WTC11 (cell line): ENCODE results near the gene PRF1. TPM values are rescaled to one million over a fixed set of nuclear protein-coding genes. Genes with fewer than 3 reads are reported as not detected.

Experiments
- ATAC-seq: fragments of 200-7000 bp; cut with Tn5 transposase; 2 replicates; pipeline ENCODE4 v1.10.0; 2021; ENCODE audit warnings: mild to moderate bottlenecking, moderate library complexity
- CTCF ChIA-PET: fragments of 300-600 bp; sonication (Branson Sonifier 250); formaldehyde crosslinking; loops from one replicate; lab custom pipeline; 2021; ENCODE audit warnings: antibody characterized with exemption; lab: Charles Lee
- POLR2A ChIA-PET: fragments of 350-600 bp; sonication (Branson Sonifier 250); formaldehyde crosslinking; loops from one replicate; lab custom pipeline; 2021; ENCODE audit warnings: antibody characterized with exemption; lab: Charles Lee
- DNase-seq: peaks from one replicate; pipeline ENCODE4 v3.0.0; 2021; ENCODE audit warnings: low spot score
- H3K27ac Mint-ChIP-seq: 2 replicates; pipeline ENCODE4 v1.8.0; 2021; ENCODE audit warnings: mixed read lengths
- H3K27me3 Mint-ChIP-seq: 2 replicates; pipeline ENCODE4 v1.8.0; 2021; ENCODE audit warnings: low read depth, mild to moderate bottlenecking, moderate library complexity, mixed read lengths
- H3K36me3 Mint-ChIP-seq: 2 replicates; pipeline ENCODE4 v1.8.0; 2021; ENCODE audit warnings: mixed read lengths
- H3K4me1 Mint-ChIP-seq: 2 replicates; pipeline ENCODE4 v1.8.0; 2022; ENCODE audit warnings: mixed read lengths
- H3K4me3 Mint-ChIP-seq: 2 replicates; pipeline ENCODE4 v1.8.0; 2021; ENCODE audit warnings: mild to moderate bottlenecking, moderate library complexity, mixed read lengths
- H3K9me3 Mint-ChIP-seq: 2 replicates; pipeline ENCODE4 v1.8.0; 2021; ENCODE audit warnings: mixed read lengths
- ATF2 ChIP-seq: sonication (generic); formaldehyde crosslinking; IDR thresholded peaks from 2 replicates; pipeline ENCODE4 v1.8.1; 2022; ENCODE audit warnings: low read depth, missing genetic modification reagents, borderline replicate concordance
- ATF6 ChIP-seq: sonication (generic); formaldehyde crosslinking; IDR thresholded peaks from 2 replicates; pipeline ENCODE4 v1.8.1; 2023; ENCODE audit warnings: mild to moderate bottlenecking, missing genetic modification reagents
- CTCF ChIP-seq: fragments of 200-600 bp; IDR thresholded peaks from 2 replicates; pipeline ENCODE4 v1.8.0; 2022; ENCODE audit warnings: antibody characterized with exemption
- ESRRA ChIP-seq: sonication (generic); formaldehyde crosslinking; IDR thresholded peaks from 2 replicates; pipeline ENCODE4 v1.8.1; 2022; ENCODE audit warnings: mild to moderate bottlenecking, missing genetic modification reagents, borderline replicate concordance
- JAZF1 ChIP-seq: fragments of 250-450 bp; sonication (Bioruptor Pico); IDR thresholded peaks from 2 replicates; pipeline ENCODE4 v1.9.0; 2021; ENCODE audit warnings: moderate library complexity, mild to moderate bottlenecking, inconsistent platforms
- JUN ChIP-seq: sonication (generic); formaldehyde crosslinking; IDR thresholded peaks from 2 replicates; pipeline ENCODE4 v1.8.0; 2023; ENCODE audit warnings: mild to moderate bottlenecking, missing genetic modification reagents
- MXD4 ChIP-seq: fragments of 250-450 bp; sonication (Bioruptor Pico); IDR thresholded peaks from 2 replicates; pipeline ENCODE4 v1.8.0; 2021; ENCODE audit warnings: mild to moderate bottlenecking, moderate library complexity, borderline replicate concordance
- MYBL2 ChIP-seq: sonication (generic); formaldehyde crosslinking; IDR thresholded peaks from 2 replicates; pipeline ENCODE4 v1.8.1; 2023; ENCODE audit warnings: mild to moderate bottlenecking, moderate library complexity, missing genetic modification reagents
- NFATC4 ChIP-seq: fragments of 250-450 bp; sonication (Bioruptor Pico); IDR thresholded peaks from 2 replicates; pipeline ENCODE4 v1.9.0; 2021; ENCODE audit warnings: mild to moderate bottlenecking
- NFYB ChIP-seq: sonication (generic); formaldehyde crosslinking; conservative IDR thresholded peaks from 2 replicates; pipeline ENCODE4 v1.8.0; 2022; ENCODE audit warnings: low read depth, missing genetic modification reagents
- SMAD3 ChIP-seq: sonication (generic); formaldehyde crosslinking; IDR thresholded peaks from 2 replicates; pipeline ENCODE4 v1.8.0; 2022; ENCODE audit warnings: missing genetic modification reagents, mild to moderate bottlenecking, borderline replicate concordance
- SOX15 ChIP-seq: fragments of 250-450 bp; sonication (Bioruptor Pico); IDR thresholded peaks from 2 replicates; pipeline ENCODE4 v1.9.0; 2021; ENCODE audit warnings: mild to moderate bottlenecking
- ZNF121 ChIP-seq: sonication (generic); formaldehyde crosslinking; IDR thresholded peaks from 2 replicates; pipeline ENCODE4 v1.8.0; 2023; ENCODE audit warnings: missing genetic modification reagents
- ZNF263 ChIP-seq: sonication (generic); formaldehyde crosslinking; IDR thresholded peaks from 2 replicates; pipeline ENCODE4 v1.8.1; 2022; ENCODE audit warnings: low read depth, mild to moderate bottlenecking, moderate library complexity, missing genetic modification reagents
- ZNF671 ChIP-seq: fragments of 250-450 bp; sonication (Bioruptor Pico); IDR thresholded peaks from 2 replicates; pipeline ENCODE4 v1.8.0; 2021; ENCODE audit warnings: mild to moderate bottlenecking
- total RNA-seq: library from RNA; stranded (reverse); gene quantifications from 3 replicates; pipeline ENCODE4 v1.2.3, GENCODE V29; 2021
- TF ChIP-seq, protein P1 (sequence below): fragments of 250-450 bp; sonication (Bioruptor Pico); IDR thresholded peaks from 2 replicates; pipeline ENCODE4 v1.9.0; 2021; ENCODE audit warnings: mild to moderate bottlenecking
- TF ChIP-seq, protein P2 (sequence below): fragments of 250-450 bp; sonication (Bioruptor Pico); IDR thresholded peaks from 2 replicates; pipeline ENCODE4 v1.9.0; 2021; ENCODE audit warnings: moderate library complexity, mild to moderate bottlenecking, inconsistent platforms, borderline replicate concordance
- TF ChIP-seq, protein P3 (sequence below): sonication (generic); formaldehyde crosslinking; IDR thresholded peaks from 2 replicates; pipeline ENCODE4 v1.8.1; 2022; ENCODE audit warnings: low read depth, mild to moderate bottlenecking, moderate library complexity, missing genetic modification reagents, borderline replicate concordance

Gene PRF1
- total RNA-seq, 1 experiment from 2014 or later, result 0.11 TPM

DNA sequence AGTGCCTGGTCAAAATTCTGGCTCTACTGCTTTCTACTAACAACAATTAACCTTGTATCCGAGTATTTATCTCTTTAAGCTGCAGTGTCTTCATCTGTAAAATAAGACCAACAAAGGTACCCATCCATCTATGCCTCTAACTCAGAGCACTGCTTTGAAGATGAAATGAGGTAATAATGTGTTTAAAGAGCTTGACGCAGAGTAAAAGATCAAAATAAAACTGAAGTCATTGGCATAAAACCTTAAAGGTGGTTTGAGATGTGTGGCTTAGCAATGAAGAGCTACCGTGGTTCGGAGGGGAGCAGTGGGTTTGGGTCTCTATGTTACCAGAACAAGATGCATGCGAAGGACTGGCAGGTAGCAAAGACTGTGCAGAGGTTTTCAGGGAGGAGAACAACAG is 16.1 kb upstream of the PRF1 start (continued):
- TF ChIP-seq ESRRA (CRISPR knock-in tag) (no peak), MYBL2 (CRISPR knock-in tag) (no peak)
- TF ChIP-seq, protein P1, sequence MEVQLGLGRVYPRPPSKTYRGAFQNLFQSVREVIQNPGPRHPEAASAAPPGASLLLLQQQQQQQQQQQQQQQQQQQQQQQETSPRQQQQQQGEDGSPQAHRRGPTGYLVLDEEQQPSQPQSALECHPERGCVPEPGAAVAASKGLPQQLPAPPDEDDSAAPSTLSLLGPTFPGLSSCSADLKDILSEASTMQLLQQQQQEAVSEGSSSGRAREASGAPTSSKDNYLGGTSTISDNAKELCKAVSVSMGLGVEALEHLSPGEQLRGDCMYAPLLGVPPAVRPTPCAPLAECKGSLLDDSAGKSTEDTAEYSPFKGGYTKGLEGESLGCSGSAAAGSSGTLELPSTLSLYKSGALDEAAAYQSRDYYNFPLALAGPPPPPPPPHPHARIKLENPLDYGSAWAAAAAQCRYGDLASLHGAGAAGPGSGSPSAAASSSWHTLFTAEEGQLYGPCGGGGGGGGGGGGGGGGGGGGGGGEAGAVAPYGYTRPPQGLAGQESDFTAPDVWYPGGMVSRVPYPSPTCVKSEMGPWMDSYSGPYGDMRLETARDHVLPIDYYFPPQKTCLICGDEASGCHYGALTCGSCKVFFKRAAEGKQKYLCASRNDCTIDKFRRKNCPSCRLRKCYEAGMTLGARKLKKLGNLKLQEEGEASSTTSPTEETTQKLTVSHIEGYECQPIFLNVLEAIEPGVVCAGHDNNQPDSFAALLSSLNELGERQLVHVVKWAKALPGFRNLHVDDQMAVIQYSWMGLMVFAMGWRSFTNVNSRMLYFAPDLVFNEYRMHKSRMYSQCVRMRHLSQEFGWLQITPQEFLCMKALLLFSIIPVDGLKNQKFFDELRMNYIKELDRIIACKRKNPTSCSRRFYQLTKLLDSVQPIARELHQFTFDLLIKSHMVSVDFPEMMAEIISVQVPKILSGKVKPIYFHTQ (CRISPR knock-in tag), result no peak
- TF ChIP-seq, all 79 proteins: peak for 0

DNA sequence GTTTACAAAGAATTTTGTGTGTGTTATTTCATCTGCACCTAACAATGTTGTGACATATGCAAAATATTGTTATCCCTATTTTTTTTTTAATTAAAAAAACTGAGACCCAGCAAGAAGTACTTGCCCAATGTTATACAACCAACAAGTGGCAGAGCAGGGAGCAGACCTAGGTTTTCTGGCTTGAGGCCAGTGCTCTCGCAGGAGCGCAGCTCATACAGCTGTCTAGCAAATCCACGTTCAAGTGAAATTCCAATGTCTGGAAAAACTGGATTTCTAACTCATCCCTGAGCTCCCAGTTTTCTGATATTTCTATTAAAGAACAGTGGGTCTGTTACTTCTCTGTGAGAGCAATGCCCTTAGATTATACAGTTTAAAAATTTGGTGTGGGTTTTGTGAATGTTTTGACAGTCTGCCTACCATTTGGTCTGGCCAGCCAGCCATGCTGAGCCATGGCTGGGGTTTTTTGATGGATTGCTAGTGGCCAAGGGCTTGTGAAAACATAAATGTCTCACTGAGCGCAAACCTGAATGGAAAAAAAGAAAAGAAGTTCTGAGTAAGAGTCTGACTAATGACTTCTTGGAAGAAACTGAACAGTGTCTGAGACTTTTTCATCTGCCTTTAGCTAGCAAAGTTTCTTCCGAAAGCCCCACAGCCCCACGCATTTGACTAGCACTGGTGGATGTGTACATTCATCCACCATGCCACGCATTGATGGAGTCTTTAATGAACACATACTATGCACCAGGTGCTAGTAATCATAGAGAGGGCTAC is 15.4 kb upstream of the PRF1 start:
- CTCF ChIA-PET, result interaction anchor here (1.2 kb wide), 1 partner anchor 136 kb away, joined by 4 read pairs; no protein-coding TSS in a partner anchor

More for the DNA sequence above, 15.4 kb upstream of the PRF1 start:
- ATAC-seq, result no peak
- Mint-ChIP-seq H3K4me1 (peaks cover 22% of the 10 kb centered on the region), H3K9me3 (peaks cover 22% of the 10 kb centered on the region), H3K36me3 (peaks cover 23% of the 10 kb centered on the region), H3K4me3 (no peak overlapping the region), H3K27me3 (peaks cover 5% of the 10 kb centered on the region; the same call in 1 of the 2 replicates), H3K27ac (no peak overlapping the region)
- POLR2A ChIA-PET, result no interaction called here
- TF ChIP-seq, protein P2, sequence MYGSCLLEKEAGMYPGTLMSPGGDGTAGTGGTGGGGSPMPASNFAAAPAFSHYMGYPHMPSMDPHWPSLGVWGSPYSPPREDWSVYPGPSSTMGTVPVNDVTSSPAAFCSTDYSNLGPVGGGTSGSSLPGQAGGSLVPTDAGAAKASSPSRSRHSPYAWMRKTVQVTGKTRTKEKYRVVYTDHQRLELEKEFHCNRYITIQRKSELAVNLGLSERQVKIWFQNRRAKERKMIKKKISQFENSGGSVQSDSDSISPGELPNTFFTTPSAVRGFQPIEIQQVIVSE (CRISPR knock-in tag), result no peak
- TF ChIP-seq JUN (CRISPR knock-in tag) (no peak), JAZF1 (CRISPR knock-in tag) (no peak), NFATC4 (CRISPR knock-in tag) (no peak), ZNF671 (CRISPR knock-in tag) (no peak), ZNF263 (CRISPR knock-in tag) (no peak), ATF6 (CRISPR knock-in tag) (no peak), ZNF121 (CRISPR knock-in tag) (no peak), ESRRA (CRISPR knock-in tag) (no peak), ATF2 (CRISPR knock-in tag) (no peak), CTCF (no peak), SOX15 (CRISPR knock-in tag) (no peak), SMAD3 (no peak), MXD4 (CRISPR knock-in tag) (no peak), NFYB (CRISPR knock-in tag) (no peak)
- TF ChIP-seq, protein P3, sequence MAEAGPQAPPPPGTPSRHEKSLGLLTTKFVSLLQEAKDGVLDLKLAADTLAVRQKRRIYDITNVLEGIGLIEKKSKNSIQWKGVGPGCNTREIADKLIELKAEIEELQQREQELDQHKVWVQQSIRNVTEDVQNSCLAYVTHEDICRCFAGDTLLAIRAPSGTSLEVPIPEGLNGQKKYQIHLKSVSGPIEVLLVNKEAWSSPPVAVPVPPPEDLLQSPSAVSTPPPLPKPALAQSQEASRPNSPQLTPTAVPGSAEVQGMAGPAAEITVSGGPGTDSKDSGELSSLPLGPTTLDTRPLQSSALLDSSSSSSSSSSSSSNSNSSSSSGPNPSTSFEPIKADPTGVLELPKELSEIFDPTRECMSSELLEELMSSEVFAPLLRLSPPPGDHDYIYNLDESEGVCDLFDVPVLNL (CRISPR knock-in tag), result no peak
- DNase-seq, result no peak
